Osteoblast (primary cell): ENCODE data around the gene CYP3A7. TPM values are rescaled to one million over a fixed set of nuclear protein-coding genes. Genes with fewer than 3 reads are reported as not detected.
"Not testable (repeated sequence)": the region's sequence is repeated elsewhere in the genome, so short reads cannot be mapped to it uniquely, and the experiment has no call there.

Experiments used
- DNase-seq: peaks from one replicate; pipeline ENCODE4 v3.0.0; 2011; ENCODE audit warnings: low spot score, mixed read lengths; ENCODE audit not compliant: insufficient read length; ENCODE audit errors: missing footprints
- H2AFZ ChIP-seq: 2 replicates; pipeline ENCODE4 v1.6.0; 2011; ENCODE audit warnings: mild to moderate bottlenecking, low read length
- H3K27ac ChIP-seq: 2 replicates; pipeline ENCODE4 v1.5.1; 2011; ENCODE audit warnings: mild to moderate bottlenecking, low read depth, low read length, moderate library complexity
- H3K27me3 ChIP-seq: 2 replicates; pipeline ENCODE4 v1.6.0; 2012; ENCODE audit warnings: mild to moderate bottlenecking, control low read depth, inconsistent platforms, low read length, moderate library complexity; ENCODE audit not compliant: insufficient read depth
- H3K36me3 ChIP-seq: 2 replicates; pipeline ENCODE4 v1.5.1; 2011; ENCODE audit warnings: mild to moderate bottlenecking, low read length, control low read depth, moderate library complexity; ENCODE audit not compliant: insufficient read depth
- H3K4me1 ChIP-seq: 2 replicates; pipeline ENCODE4 v1.5.1; 2011; ENCODE audit warnings: mild to moderate bottlenecking, low read length, control low read depth, moderate library complexity; ENCODE audit not compliant: insufficient read depth
- H3K4me2 ChIP-seq: 2 replicates; pipeline ENCODE4 v1.6.0; 2011; ENCODE audit warnings: mild to moderate bottlenecking, low read length; ENCODE audit not compliant: insufficient read depth
- H3K4me3 ChIP-seq: fragments of 200-600 bp; sonication (generic); 3 replicates; pipeline ENCODE4 v1.5.1; 2012; ENCODE audit warnings: mild to moderate bottlenecking, low read length, inconsistent platforms; ENCODE audit not compliant: insufficient read depth
- H3K79me2 ChIP-seq: 2 replicates; pipeline ENCODE4 v1.6.0; 2012; ENCODE audit warnings: mild to moderate bottlenecking, low read length, control low read depth, inconsistent platforms; ENCODE audit not compliant: insufficient read depth
- H3K9me3 ChIP-seq: 2 replicates; pipeline ENCODE4 v1.5.1; 2011; ENCODE audit warnings: low read depth, low read length, control low read depth
- H4K20me1 ChIP-seq: 2 replicates; pipeline ENCODE4 v1.6.0; 2012; ENCODE audit warnings: mild to moderate bottlenecking, low read length, control low read depth; ENCODE audit not compliant: insufficient read depth
- total RNA-seq: library from RNA; depleted of rRNA; stranded (reverse); fragments of >200 nt; gene quantifications from 2 replicates; pipeline ENCODE4 v1.2.3, GENCODE V29; 2012
- TF ChIP-seq, protein P1 (sequence below): IDR thresholded peaks from 2 replicates; pipeline ENCODE4 v1.5.1; 2011; ENCODE audit warnings: mild to moderate bottlenecking, low read depth, low read length, moderate library complexity; ENCODE audit errors: extremely low read depth

The CYP3A7 gene
- total RNA-seq, 1 donor, result not detected

DNA sequence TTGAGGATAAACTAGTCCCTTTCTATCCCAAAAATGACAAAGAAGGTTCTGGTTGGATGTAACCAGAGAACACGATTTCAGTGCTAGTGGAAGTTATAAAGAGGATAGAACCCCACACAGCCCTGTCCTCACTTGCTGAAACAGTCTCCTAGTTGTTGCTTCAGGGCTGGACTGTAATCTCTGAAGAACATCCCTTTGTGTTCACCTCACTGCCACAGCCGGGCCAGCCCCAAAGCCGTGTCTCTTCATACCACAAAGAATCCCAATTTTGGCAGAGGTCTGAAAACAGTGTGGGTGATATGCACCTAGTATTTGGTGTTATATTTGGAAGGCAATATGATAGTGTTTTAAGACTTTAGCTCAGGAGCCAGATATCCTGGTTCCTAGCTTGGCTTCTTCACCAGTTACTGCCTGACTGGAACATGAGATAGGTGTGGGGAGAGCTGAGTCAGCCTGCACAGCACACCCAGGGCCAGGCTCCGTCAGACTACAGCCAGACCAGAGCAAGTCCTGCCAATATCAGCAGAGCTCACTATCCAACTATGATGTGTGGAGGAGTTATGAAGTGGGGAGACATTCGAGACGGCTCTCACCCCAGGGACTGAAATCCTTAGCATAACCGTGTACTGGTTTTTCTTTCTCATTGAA, 27.8 kb upstream of the CYP3A7 start:
- H4K20me1 ChIP-seq, result no peaks in the 10 kb centered on the region
- peak overlapping the region; percentile 8 for H3K4me3 ChIP-seq
- peak; percentile 79 for DNase-seq
- peaks cover 2% of the 10 kb centered on the region for H3K27me3 ChIP-seq
- H3K9me3 ChIP-seq, result no peaks in the 10 kb centered on the region
- TF ChIP-seq, protein P1, sequence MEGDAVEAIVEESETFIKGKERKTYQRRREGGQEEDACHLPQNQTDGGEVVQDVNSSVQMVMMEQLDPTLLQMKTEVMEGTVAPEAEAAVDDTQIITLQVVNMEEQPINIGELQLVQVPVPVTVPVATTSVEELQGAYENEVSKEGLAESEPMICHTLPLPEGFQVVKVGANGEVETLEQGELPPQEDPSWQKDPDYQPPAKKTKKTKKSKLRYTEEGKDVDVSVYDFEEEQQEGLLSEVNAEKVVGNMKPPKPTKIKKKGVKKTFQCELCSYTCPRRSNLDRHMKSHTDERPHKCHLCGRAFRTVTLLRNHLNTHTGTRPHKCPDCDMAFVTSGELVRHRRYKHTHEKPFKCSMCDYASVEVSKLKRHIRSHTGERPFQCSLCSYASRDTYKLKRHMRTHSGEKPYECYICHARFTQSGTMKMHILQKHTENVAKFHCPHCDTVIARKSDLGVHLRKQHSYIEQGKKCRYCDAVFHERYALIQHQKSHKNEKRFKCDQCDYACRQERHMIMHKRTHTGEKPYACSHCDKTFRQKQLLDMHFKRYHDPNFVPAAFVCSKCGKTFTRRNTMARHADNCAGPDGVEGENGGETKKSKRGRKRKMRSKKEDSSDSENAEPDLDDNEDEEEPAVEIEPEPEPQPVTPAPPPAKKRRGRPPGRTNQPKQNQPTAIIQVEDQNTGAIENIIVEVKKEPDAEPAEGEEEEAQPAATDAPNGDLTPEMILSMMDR, result no peak
- peaks cover 14% of the 10 kb centered on the region for H3K4me1 ChIP-seq
- H3K79me2 ChIP-seq, result no peaks in the 10 kb centered on the region
- no peak overlapping the region for H2AFZ ChIP-seq
- H3K36me3 ChIP-seq, result no peaks in the 10 kb centered on the region
- H3K4me2 ChIP-seq, result peak overlapping the region; percentile 69
- H3K27ac ChIP-seq, result peak overlapping the region; percentile 19

DNA sequence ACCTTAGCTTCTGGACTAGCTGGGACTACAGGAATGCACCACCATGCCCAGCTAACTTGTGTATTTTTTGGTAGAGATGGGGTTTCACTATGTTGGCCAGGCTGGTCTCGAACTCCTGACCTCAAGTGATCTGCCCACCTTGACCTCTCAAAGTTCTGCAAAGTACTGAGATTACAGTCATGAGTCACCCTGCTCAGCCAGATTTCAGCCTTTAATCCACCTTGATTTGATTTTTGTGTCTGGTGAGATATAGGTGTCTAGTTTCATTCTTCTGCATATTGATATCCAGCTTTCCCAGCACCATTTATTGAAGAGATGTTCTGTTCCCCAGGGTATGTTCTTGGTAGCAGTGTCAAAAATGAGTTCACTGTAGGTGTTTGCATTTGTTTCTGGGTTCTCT, 20.1 kb upstream of the CYP3A7 start:
- DNase-seq, result no peak
- Histone ChIP-seq H3K4me1 (no peaks in the 10 kb centered on the region), H3K27me3 (peaks cover 7% of the 10 kb centered on the region), H3K27ac (no peak overlapping the region), H3K36me3 (no peaks in the 10 kb centered on the region), H3K4me3 (no peak overlapping the region), H3K79me2 (no peaks in the 10 kb centered on the region), H4K20me1 (no peaks in the 10 kb centered on the region), H3K9me3 (no peaks in the 10 kb centered on the region), H2AFZ (no peak overlapping the region), H3K4me2 (no peak overlapping the region)
- TF ChIP-seq, protein P1, result no peak

DNA sequence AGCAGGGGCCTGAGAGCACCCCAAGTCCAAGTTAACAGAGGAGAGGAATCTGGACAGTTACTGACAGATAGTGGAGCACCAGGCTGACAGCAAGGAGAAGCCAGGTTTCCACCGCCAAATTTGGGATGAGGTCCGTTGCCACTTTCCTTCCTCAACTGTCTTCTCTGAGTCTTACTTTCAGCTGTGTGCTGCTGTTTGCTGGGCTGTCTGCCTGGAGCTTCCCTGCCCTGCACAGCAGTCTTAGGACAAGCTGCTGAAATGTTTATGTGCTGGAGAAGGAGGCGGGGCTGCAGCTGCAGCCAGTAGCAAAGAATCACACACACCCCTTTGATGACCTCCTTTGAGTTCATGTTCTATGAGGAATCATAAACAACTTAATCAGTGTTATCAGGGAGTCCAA, 17.4 kb upstream of the CYP3A7 start:
- Histone ChIP-seq H3K27ac (no peak overlapping the region), H3K4me2 (no peak overlapping the region), H4K20me1 (no peaks in the 10 kb centered on the region), H3K27me3 (peaks cover 18% of the 10 kb centered on the region), H2AFZ (no peak overlapping the region), H3K9me3 (no peaks in the 10 kb centered on the region), H3K4me1 (no peaks in the 10 kb centered on the region), H3K4me3 (no peak overlapping the region), H3K79me2 (no peaks in the 10 kb centered on the region), H3K36me3 (no peaks in the 10 kb centered on the region)
- TF ChIP-seq, protein P1, result no peak
- no peak for DNase-seq

DNA sequence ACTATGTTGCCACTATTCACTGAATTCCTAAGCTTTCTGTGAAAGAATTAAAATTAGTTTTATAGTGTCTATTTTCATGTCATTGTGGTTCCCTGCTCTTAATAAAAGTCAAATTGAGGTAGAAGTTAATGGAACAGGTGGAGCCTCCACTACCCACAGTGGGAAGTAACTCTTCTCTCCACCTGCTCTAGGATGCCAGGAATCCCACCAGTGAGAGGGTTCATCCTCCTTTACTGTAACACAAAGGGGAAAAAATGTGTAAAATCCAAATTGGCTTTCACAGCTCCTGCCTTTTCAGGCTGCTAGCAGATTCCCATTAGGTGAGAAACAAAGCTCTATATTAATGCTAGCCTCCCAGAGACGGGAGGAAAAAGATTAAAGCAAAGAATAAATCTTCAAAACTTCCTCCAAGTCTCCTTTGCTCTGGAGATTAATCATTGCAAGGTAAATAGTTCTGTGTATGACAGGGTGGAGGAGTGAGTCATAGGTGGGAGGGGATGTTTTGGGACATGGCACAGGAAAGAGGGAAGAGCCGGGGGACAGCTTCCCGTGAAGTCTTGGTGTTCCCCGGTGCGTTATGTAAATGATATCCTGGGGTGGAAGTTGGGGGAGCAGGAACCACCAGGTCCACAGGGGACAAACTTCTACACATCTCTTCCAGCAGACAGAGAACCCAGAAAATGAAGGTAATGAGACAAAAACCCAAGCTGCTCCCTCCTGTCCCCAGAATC, 16.5 kb upstream of the CYP3A7 start:
- not testable (repeated sequence) for H3K4me3 ChIP-seq, H3K79me2 ChIP-seq, H3K4me2 ChIP-seq, H3K36me3 ChIP-seq, H2AFZ ChIP-seq, DNase-seq, H4K20me1 ChIP-seq, H3K27ac ChIP-seq, H3K4me1 ChIP-seq, H3K9me3 ChIP-seq
- H3K27me3 ChIP-seq, result peaks cover 18% of the 10 kb centered on the region
